Measurements from ENCODE around the gene TJP2.

TJP2 gene

DNA sequence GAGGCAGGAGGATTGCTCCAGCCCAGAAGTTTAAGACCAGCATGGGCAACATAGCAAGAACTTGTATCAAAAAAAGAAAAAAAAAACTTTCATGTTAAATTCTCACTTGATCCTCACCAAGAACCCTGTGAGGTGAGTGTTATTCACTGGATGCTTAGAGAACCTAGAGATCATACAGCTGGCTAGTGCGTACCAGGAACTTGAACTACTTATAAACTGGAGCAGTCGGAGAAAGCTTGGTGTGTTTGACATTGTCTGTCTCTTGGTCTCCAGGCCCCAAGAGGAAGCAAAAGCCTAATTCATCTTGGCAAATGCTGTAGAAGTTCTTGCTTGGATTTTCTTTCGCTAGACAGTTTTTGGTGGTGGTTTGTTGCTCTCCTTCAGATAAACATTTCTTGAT lies 18.1 kb downstream of the TJP2 start:
- no peak overlapping the region for H3K27ac Mint-ChIP-seq
- H3K36me3 Mint-ChIP-seq (ENCODE audit: low read depth), result peaks cover 3% of the 10 kb centered on the region
- H3K27me3 Mint-ChIP-seq (ENCODE audit: low read depth), result no peaks in the 10 kb centered on the region
- H3K4me1 Mint-ChIP-seq (ENCODE audit: low read depth), result peaks cover 25% of the 10 kb centered on the region
- no peaks in the 10 kb centered on the region for H3K9me3 Mint-ChIP-seq
- H3K4me3 Mint-ChIP-seq, result no peak overlapping the region

DNA sequence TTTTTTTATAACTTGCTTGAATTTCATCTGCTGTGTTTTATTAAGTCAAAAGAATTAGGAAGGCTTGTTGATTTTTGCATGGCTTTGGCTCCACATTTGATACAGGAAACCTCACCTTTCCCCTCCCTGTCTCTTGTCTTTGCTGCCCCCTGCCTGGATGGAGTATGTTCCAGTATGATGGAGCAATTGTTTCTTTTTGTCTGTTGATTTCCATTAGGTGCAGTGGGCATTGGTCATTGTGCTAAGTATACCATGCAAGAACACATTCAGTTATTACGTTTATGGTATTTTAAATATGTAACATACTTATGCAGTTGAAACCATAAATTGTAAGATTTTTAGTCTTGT lies 19.6 kb downstream of the TJP2 start:
- Mint-ChIP-seq H3K36me3 (ENCODE audit: low read depth) (no peaks in the 10 kb centered on the region), H3K4me1 (ENCODE audit: low read depth) (peaks cover 29% of the 10 kb centered on the region), H3K27me3 (ENCODE audit: low read depth) (no peaks in the 10 kb centered on the region), H3K4me3 (no peak overlapping the region), H3K27ac (no peak overlapping the region), H3K9me3 (no peaks in the 10 kb centered on the region)

DNA sequence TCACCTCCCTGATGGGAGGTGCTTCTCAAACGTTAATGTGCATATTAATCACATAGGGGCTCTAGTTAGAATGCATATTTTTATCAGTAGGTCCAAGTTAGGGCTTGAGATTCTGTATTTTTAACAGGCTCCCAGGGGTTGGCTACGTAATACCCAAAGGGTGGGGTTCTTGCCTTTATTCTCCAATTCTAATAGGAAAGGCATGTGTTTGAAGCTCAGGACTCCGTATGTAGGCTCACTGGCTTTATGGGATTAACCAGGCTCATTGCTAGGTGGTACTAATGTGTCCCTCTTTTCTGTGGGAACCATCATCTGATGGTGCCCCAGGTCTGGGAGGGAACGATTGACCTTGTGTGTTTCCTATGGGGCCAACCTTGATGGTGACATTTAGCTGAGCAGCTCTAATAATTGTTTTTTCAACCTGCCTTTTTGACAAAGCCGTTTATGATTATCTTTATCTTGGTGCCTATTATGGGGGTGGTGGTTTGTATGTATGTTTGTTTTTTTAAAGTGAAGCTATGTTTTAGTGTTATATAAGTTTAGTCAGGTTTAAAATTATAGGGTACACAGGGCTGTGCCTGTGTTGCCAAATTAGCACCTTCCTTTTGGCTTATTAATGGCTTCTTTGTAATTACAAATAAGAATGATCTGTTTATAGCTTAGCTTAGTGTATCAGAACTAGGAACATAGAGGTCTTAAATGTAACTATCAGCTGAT lies 20.8 kb downstream of the TJP2 start:
- Mint-ChIP-seq H3K9me3 (no peaks in the 10 kb centered on the region), H3K36me3 (ENCODE audit: low read depth) (no peaks in the 10 kb centered on the region), H3K27me3 (ENCODE audit: low read depth) (no peaks in the 10 kb centered on the region), H3K4me1 (ENCODE audit: low read depth) (peaks cover 36% of the 10 kb centered on the region), H3K4me3 (no peak overlapping the region), H3K27ac (no peak overlapping the region)

DNA sequence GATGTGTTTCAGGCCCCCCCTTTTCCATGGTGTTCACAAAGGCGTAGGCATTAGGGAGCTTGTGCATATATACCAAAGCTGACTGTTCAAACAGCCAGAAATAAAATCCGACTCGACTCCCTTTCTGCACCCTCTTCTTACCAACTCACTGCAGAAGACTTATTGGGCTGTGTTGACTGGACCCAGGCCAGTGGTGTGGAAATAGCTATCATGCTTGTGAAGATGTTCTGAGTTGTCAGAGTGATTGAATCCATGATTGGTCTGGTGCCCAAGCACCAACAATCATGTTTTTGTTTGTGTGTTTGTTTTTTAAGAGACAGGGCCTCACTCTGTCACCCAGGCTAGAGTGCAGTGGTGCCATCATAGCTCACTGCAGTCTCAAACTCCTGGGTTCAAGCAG lies 21.6 kb downstream of the TJP2 start:
- Mint-ChIP-seq H3K36me3 (ENCODE audit: low read depth) (no peaks in the 10 kb centered on the region), H3K27ac (no peak overlapping the region), H3K4me3 (no peak overlapping the region), H3K27me3 (ENCODE audit: low read depth) (no peaks in the 10 kb centered on the region), H3K9me3 (no peaks in the 10 kb centered on the region), H3K4me1 (ENCODE audit: low read depth) (peaks cover 38% of the 10 kb centered on the region)

DNA sequence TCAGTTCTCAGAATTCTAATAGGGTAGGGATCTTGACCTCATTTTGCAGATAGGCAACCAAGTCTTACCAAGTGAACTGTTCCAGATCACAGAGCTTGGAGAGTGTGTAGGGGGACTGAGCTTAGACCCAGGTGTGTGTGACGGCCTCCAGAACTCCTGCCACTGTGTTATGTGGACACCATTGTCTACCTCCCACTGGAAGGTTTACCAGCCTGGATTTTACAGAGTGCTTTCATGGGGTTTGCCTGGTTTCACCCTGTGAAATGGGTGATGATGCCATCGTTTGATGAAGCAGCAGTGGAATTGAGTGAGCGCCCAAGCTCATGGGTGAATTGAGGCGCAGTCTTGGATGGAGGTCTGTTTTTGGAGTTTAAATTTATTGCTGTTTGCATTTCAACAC lies 23.6 kb downstream of the TJP2 start:
- Mint-ChIP-seq H3K4me1 (ENCODE audit: low read depth) (peaks cover 35% of the 10 kb centered on the region), H3K27me3 (ENCODE audit: low read depth) (no peaks in the 10 kb centered on the region), H3K27ac (no peak overlapping the region), H3K4me3 (no peak overlapping the region), H3K36me3 (ENCODE audit: low read depth) (no peaks in the 10 kb centered on the region), H3K9me3 (no peaks in the 10 kb centered on the region)

DNA sequence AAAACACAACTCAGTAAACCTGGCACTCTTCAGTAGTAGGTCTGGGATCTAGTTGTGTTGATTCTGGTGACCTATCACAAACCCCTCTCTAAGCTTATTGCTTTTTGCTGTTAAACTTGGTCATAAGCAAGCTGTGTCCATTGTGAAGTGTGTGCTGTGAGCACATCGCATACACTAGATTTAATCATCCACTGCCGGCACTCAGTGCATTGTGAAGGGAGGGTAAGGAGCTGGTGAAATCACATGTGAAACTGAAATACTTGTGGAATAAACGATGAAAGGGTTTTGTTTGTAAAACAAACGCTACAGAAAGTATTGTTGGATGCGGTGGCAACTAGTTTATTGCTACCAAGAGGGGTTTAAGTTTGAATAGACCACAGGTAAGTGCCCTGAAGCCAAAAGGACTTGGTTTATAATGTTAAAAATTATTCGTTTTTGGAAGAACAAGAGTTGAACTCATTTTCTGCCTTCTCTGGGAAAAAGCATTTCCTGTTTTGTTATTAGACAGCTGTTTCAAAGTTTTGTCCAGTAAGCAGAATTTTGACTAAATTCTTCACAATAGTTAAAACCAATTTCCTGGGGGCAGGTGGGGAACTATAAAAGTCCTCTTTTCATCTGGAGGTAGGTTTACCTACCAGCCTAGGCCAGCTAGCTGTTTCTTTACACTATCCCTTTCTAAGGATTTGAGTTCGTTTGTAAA lies 24.6 kb downstream of the TJP2 start:
- H3K36me3 Mint-ChIP-seq (ENCODE audit: low read depth), result no peaks in the 10 kb centered on the region
- no peak overlapping the region for H3K27ac Mint-ChIP-seq
- H3K4me1 Mint-ChIP-seq (ENCODE audit: low read depth), result peaks cover 32% of the 10 kb centered on the region
- H3K9me3 Mint-ChIP-seq, result no peaks in the 10 kb centered on the region
- no peaks in the 10 kb centered on the region for H3K27me3 Mint-ChIP-seq (ENCODE audit: low read depth)
- no peak overlapping the region for H3K4me3 Mint-ChIP-seq

DNA sequence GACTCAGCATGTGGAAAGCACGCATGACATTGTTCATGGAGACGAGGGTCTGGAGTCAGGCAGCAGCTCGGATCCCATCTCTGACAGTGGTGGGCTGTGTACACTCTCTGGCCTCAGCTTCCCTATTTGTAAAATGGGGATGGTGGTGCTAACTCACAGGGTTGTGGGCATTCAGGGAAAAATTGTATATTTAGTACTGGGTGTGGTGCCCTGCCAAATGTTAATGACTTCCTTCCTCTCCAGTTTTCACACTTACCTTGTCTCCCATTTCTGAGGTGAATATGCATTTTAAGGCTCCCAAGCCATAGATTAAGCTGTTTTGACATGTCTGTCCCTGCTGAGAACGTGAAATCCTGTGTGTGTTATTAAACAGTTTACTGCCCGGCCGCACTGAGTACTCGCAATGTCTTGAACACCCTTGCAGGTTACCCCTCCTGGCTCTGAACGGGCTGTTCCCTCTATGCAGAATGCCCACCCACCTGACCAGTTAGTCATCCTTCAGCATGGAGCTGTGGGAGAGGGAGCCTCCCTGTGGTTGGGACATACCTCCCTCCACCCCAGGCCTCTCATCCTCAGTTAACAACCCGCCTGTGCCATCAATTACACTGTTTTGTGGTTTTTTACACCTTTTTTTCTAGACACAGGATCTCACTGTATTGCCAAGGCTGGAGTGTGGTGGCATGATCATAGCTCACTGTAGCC lies 25.8 kb downstream of the TJP2 start:
- Mint-ChIP-seq H3K4me3 (peak overlapping the region; percentile 14), H3K9me3 (no peaks in the 10 kb centered on the region), H3K27ac (no peak overlapping the region), H3K4me1 (ENCODE audit: low read depth) (peaks cover 32% of the 10 kb centered on the region), H3K27me3 (ENCODE audit: low read depth) (no peaks in the 10 kb centered on the region), H3K36me3 (ENCODE audit: low read depth) (no peaks in the 10 kb centered on the region)

DNA sequence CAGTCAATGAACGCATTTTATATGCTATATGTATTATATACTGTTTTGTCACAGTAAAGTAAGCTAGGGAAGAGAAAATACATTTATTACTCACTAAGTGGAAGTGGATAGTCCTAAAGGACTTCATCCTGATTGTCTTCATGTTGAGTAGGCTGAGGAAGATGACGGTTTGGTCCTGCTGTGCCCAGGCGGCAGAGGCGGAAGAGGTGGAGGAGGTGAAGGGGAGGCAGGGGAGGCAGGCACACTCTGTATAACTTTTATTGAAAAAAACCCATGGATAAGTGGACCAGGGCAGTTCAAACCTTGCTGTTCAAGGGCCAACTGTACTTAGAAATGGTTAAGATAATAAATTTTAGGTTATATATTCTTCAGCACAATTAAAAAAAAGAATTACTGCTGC lies 28.5 kb downstream of the TJP2 start:
- no peaks in the 10 kb centered on the region for H3K36me3 Mint-ChIP-seq (ENCODE audit: low read depth)

DNA sequence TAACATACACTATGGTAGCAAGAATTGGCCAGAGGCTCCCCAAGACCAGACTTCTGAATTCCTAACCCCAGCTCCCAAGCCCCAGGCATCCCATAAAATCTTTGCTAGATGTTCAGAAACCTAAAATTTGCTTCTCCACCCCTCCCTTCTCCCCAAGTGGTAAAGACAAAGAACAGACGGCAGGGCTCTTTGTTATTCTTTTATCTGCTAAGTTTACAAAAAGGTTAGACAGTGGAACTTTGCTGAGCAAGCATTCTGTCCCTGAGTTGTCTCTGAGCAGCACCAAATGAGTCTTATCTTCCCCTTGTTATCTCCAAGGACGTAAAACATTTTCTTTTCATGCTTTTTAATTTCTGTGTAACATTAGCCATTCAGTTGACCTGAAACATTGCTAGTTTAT lies 30.2 kb downstream of the TJP2 start:
- Mint-ChIP-seq H3K36me3 (ENCODE audit: low read depth) (no peaks in the 10 kb centered on the region), H3K4me1 (ENCODE audit: low read depth) (peaks cover 21% of the 10 kb centered on the region), H3K9me3 (no peaks in the 10 kb centered on the region), H3K27ac (no peak overlapping the region), H3K4me3 (no peak overlapping the region), H3K27me3 (ENCODE audit: low read depth) (no peaks in the 10 kb centered on the region)

More for the DNA sequence above, 28.5 kb downstream of the TJP2 start:
- H3K27me3 Mint-ChIP-seq (ENCODE audit: low read depth), result no peaks in the 10 kb centered on the region
- no peaks in the 10 kb centered on the region for H3K9me3 Mint-ChIP-seq
- H3K4me1 Mint-ChIP-seq (ENCODE audit: low read depth), result peaks cover 30% of the 10 kb centered on the region
- no peak overlapping the region for H3K4me3 Mint-ChIP-seq
- H3K27ac Mint-ChIP-seq, result no peak overlapping the region

DNA sequence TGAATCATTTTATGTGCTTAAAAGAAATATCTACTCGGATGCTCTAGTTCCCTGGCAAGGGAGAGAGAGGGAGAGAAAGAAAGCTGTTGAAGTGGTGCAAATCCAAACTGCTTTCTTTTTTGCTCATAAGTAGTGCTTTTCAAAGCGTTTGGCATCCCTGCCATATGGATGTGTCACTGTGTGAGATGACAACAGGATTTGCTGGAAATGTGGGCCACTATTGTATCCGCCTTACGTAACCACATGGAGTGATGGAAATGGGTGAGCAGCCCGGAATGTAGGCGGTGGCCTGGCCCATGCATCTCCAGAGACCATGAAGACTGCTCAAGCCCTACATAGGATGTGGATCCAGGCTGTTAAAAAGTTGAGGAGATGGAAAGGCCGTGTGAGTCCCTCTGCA lies 30.8 kb downstream of the TJP2 start:
- Mint-ChIP-seq H3K36me3 (ENCODE audit: low read depth) (no peaks in the 10 kb centered on the region), H3K9me3 (no peaks in the 10 kb centered on the region), H3K27ac (no peak overlapping the region), H3K4me1 (ENCODE audit: low read depth) (peaks cover 16% of the 10 kb centered on the region), H3K27me3 (ENCODE audit: low read depth) (no peaks in the 10 kb centered on the region), H3K4me3 (no peak overlapping the region)

DNA sequence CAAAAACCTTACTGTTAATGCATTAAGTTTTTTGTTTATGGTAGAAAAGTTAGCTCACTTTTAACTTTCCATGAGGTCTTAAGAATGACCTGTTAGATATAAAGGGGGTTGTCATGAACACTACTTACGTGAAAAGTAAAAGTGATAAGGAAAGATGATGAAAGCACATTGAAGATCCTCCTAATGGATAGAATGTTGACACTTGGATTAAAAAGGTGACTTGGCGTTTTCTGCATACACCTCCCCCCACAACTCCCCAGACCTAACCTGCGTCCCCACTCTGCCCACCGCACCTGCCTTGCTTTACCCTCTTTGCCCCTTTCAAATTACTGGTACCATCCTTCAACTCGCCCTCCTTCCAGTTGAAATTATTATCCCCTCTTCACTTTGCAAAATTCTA lies 32.0 kb downstream of the TJP2 start:
- Mint-ChIP-seq H3K9me3 (no peaks in the 10 kb centered on the region), H3K27ac (no peak overlapping the region), H3K27me3 (ENCODE audit: low read depth) (no peaks in the 10 kb centered on the region), H3K4me1 (ENCODE audit: low read depth) (peaks cover 4% of the 10 kb centered on the region), H3K4me3 (no peak overlapping the region), H3K36me3 (ENCODE audit: low read depth) (no peaks in the 10 kb centered on the region)

DNA sequence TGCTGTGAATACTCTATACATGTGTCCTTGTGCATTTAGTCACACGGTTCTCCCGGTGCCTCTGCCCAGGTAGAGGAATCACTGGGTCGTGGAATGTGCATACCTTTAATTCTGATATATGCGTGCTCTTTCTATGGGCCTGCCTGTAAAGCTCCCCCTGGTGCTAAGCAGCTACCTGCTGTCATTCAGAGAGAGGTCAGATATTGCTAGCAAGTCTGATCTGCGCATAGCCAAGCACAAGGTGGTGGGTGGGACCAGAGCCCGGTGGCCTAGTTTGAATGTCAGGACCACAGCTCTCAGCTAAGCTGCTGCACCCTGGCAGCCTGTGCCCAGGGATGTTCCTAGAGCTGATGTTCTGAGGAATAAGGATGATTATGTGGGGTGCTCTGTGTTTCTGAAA lies 33.4 kb downstream of the TJP2 start:
- Mint-ChIP-seq H3K27me3 (ENCODE audit: low read depth) (no peaks in the 10 kb centered on the region), H3K36me3 (ENCODE audit: low read depth) (no peaks in the 10 kb centered on the region), H3K4me1 (ENCODE audit: low read depth) (no peaks in the 10 kb centered on the region), H3K9me3 (no peaks in the 10 kb centered on the region), H3K27ac (no peak overlapping the region), H3K4me3 (no peak overlapping the region)

DNA sequence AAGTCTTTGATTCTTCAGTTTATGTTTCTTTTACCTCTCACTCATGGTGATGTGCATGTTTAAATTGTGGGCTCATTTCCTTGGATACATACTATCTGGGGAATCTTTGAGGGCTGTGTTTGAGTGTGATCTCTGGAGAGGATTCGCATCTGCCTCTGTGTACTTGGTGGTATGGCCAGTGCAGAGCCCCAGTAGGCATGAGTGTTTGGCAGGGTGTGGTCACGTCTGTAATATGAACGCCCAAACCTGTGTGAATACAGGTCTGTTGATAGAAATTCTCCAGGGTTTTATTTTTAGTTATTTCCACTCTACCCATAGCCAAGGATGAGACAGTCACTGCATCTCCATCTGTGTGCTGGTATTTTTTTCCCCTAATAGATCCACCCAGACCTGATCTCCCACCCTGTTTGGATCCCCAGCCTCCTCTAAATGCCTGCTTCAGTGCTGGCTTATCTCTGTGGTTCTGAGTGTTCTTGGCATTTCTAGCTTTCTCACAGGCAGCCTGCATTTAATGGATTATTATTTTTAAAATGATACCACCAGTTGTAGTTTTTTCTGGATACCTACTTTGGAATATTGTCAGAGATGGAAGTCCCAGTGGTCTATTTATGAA lies 37.5 kb downstream of the TJP2 start:
- H3K36me3 Mint-ChIP-seq (ENCODE audit: low read depth), result peaks cover 2% of the 10 kb centered on the region
- no peaks in the 10 kb centered on the region for H3K9me3 Mint-ChIP-seq
- no peaks in the 10 kb centered on the region for H3K27me3 Mint-ChIP-seq (ENCODE audit: low read depth)
- no peak overlapping the region for H3K4me3 Mint-ChIP-seq
- H3K27ac Mint-ChIP-seq, result no peak overlapping the region
- no peaks in the 10 kb centered on the region for H3K4me1 Mint-ChIP-seq (ENCODE audit: low read depth)

DNA sequence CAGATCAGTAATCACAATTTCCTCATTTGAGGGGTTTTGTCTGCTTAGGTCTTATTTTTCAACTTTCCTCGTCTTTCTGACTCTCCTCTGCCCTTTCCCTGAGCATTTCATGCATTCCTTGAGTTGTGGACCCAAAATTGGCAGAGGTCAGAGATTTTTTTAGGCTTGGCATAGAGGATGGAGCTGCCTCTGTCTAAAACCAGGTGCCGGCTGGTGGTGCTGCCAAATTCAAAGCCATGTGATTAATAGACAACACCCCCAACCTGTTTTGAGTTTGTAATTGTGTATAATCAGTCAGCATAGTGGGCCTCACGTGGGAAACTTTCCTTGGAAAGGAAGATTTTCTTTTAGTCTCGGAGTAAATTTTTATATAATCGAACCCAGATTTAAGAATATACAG lies 39.6 kb downstream of the TJP2 start:
- Mint-ChIP-seq H3K9me3 (no peaks in the 10 kb centered on the region), H3K27ac (no peak overlapping the region), H3K4me1 (ENCODE audit: low read depth) (no peaks in the 10 kb centered on the region), H3K4me3 (no peak overlapping the region), H3K36me3 (ENCODE audit: low read depth) (peaks cover 2% of the 10 kb centered on the region), H3K27me3 (ENCODE audit: low read depth) (no peaks in the 10 kb centered on the region)

DNA sequence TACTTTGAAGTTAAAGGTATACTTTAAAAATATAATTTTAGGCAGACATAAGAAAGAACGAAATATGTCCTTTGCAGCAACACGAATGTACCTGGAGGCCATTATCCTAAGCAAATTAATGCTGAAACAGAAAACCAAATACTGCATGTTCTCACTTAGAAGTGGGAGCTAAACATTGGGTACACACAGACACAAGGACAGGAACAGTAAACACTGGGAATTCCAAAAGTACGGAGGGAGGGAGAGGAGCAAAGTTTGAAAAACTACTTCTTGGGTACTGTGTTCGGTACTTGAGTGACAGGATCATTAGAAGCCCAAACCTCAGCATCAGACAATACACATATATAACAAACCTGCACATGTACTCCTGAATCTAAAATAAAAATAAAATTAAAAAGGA lies 40.9 kb downstream of the TJP2 start:
- no peak overlapping the region for H3K27ac Mint-ChIP-seq
- H3K27me3 Mint-ChIP-seq (ENCODE audit: low read depth), result no peaks in the 10 kb centered on the region
- H3K4me3 Mint-ChIP-seq, result no peak overlapping the region
- H3K36me3 Mint-ChIP-seq (ENCODE audit: low read depth), result peaks cover 4% of the 10 kb centered on the region
- no peaks in the 10 kb centered on the region for H3K9me3 Mint-ChIP-seq
- no peaks in the 10 kb centered on the region for H3K4me1 Mint-ChIP-seq (ENCODE audit: low read depth)

Data from T-helper 1 cell treated with Interleukin-12 subunit alpha and Interleukin-12 subunit beta and Interleukin-4 antibody, amounts not matched to agents 30 μg/mL and 1 μg/mL, for 36 hours (primary cell).